Spleen (tissue), 11 donors: ENCODE results near the gene RFX1. TPM values are rescaled to one million over a fixed set of nuclear protein-coding genes. Genes with fewer than 3 reads are reported as not detected.

Source experiments
- DNase-seq: peaks from one replicate; pipeline ENCODE4 v3.0.0-alpha.2; 2020
- H3K27ac ChIP-seq, 8 donors: fragments of 200-600 bp; sonication (generic) in 7 of 8; 1 replicate in 4 of 8; 2 replicates in 4 of 8; pipeline versions ENCODE4 v1.5.0 to v1.8.0; 2016 to 2021; ENCODE audit warnings: inconsistent platforms in 4 of 8, mild to moderate bottlenecking in 4 of 8, moderate library complexity in 1 of 8
- H3K27me3 ChIP-seq, 7 donors: fragments of 200-600 bp; sonication (generic) in 6 of 7; replicated peaks in 1 of 7; 1 replicate in 4 of 7; 2 replicates in 3 of 7; pipeline versions ENCODE4 v1.5.0 to v1.8.0; 2016 to 2021; ENCODE audit warnings: inconsistent platforms in 3 of 7, mild to moderate bottlenecking in 1 of 7
- H3K36me3 ChIP-seq, 6 donors: fragments of 200-600 bp; sonication (generic) in 5 of 6; 1 replicate in 4 of 6; 2 replicates in 2 of 6; pipeline versions ENCODE4 v1.5.0 to v1.8.0; 2016 to 2021; ENCODE audit warnings: inconsistent platforms in 2 of 6
- H3K4me1 ChIP-seq, 6 donors: fragments of 200-600 bp; sonication (generic) in 5 of 6; 1 replicate in 3 of 6; 2 replicates in 3 of 6; pipeline versions ENCODE4 v1.5.0 to v1.8.0; 2016 to 2021; ENCODE audit warnings: inconsistent platforms in 3 of 6
- H3K4me3 ChIP-seq, 8 donors: fragments of 200-600 bp; sonication (generic) in 7 of 8; 1 replicate in 4 of 8; 2 replicates in 4 of 8; pipeline versions ENCODE4 v1.5.0 to v1.8.0; 2016 to 2021; ENCODE audit warnings: inconsistent platforms in 4 of 8, mild to moderate bottlenecking in 4 of 8, moderate library complexity in 2 of 8
- H3K9me3 ChIP-seq, 8 donors: fragments of 200-600 bp; sonication (generic) in 7 of 8; 1 replicate in 4 of 8; 2 replicates in 4 of 8; pipeline versions ENCODE4 v1.5.0 to v1.8.0; 2016 to 2021; ENCODE audit warnings: inconsistent platforms in 4 of 8
- CTCF ChIP-seq, 11 experiments: fragments of 200-600 bp in 7 of 11; fragments of 450-650 bp in 4 of 11; sonication (generic) in 4 of 11; IDR thresholded peaks in 8 of 11; conservative IDR thresholded peaks in 3 of 11; 1 replicate in 7 of 11; 2 replicates in 4 of 11; pipeline versions ENCODE4 v1.4.0 to v1.8.0; 2016 to 2021; ENCODE audit warnings: antibody characterized with exemption in 11 of 11, inconsistent platforms in 4 of 11, mild to moderate bottlenecking in 1 of 11
- POLR2A ChIP-seq, 3 donors: fragments of 450-650 bp; IDR thresholded peaks; one replicate each; pipeline ENCODE4 v1.5.1; 2017; ENCODE audit warnings: antibody characterized with exemption in 3 of 3, mild to moderate bottlenecking in 1 of 3
- POLR2AphosphoS5 ChIP-seq, 3 donors: sonication (generic); formaldehyde crosslinking; IDR thresholded peaks; one replicate each; pipeline ENCODE4 v1.5.1; 2017; ENCODE audit warnings: antibody characterized with exemption in 3 of 3
- WGBS, 5 donors: extraction: QIAGEN DNeasy Blood & Tissue Kit in 3 of 5; methylation state at CpG; one replicate each; pipeline versions ENCODE4 v1.1.5 to v1.1.7; 2013 to 2018; 5-methylcytosine and 5-hydroxymethylcytosine counted together
- intact Hi-C: fragments of 100-400 bp; cut with DNase I; formaldehyde crosslinking; loops from one replicate; pipeline ENCODE4 v1.15.0; 2023; ENCODE audit warnings: low total_unique reads
- polyA plus RNA-seq, 3 donors: library from polyadenylated mRNA; stranded (reverse); fragments of 200-250 nt; gene quantifications; one replicate each; pipeline ENCODE4 v1.2.1, GENCODE V29; 2013
- total RNA-seq, 7 donors: library from RNA; depleted of rRNA in 3 of 7; stranded (reverse); fragments of >200 nt in 3 of 7; fragmentation: NEBNext Ultra II Directional in 4 of 7; extraction: Animal tissue kit (Norgen Biotek cat#: 25700) in 4 of 7; gene quantifications; one replicate each; pipeline versions ENCODE4 v1.1.0 to v1.2.1, GENCODE V29; 2016 to 2021
- donor health status: healthy with polysubstance abuse.
- donor health status: DM: no; HTN: no; CAD: no; lungs with moderate emphysema.
- donor health status: DM: no; HTN: no; CAD: no.
- donor health status: Bipolar disorder and iron deficiency.
- donor health status: healthy.
- donor health status: DM: no; HTN: no; CAD: no.
- donor health status: DM: yes; HTN: yes; CAD: no.

The RFX1 gene
- total and polyA plus RNA-seq, 10 donors: 2.2 to 22.4 (median 10.9) TPM

- 84 to 94% (median 94%) methylated on average over 8 of the region's 8 CpGs for WGBS, 5 donors
- no peak for DNase-seq
- peaks cover 11 to 23% (median 16%) of the 10 kb centered on the region in 6 donors for H3K4me1 ChIP-seq
- H3K27ac ChIP-seq: no peak overlapping the region
- H3K4me3 ChIP-seq: no peak overlapping the region
- no peak for TF ChIP-seq POLR2AphosphoS5 (IDR thresholded peaks at IDR 0.05)
- TF ChIP-seq CTCF (IDR thresholded peaks at IDR 0.05 in 8 of 11, conservative IDR thresholded peaks at IDR 0.05 in 3 of 11): no peak
- no peak for TF ChIP-seq POLR2A (IDR thresholded peaks at IDR 0.05)
- intact Hi-C loops: loop anchor here (10.0 kb wide), 1 partner anchor 78 kb away; the partner anchor contains the start of gene IL27RA
- H3K36me3 ChIP-seq: peaks cover 4 to 81% (median 74%) of the 10 kb centered on the region in 6 donors
- no peaks in the 10 kb centered on the region for H3K9me3 ChIP-seq
- no peaks in the 10 kb centered on the region for H3K27me3 ChIP-seq
These were observed 49.1 kb downstream of the RFX1 start for GRCh38 chr19:13957051-13957450.

GRCh38 chr19:13956365-13956744 is 49.8 kb downstream of the RFX1 start:
- peaks cover 15 to 30% (median 22%) of the 10 kb centered on the region in 6 donors for H3K4me1 ChIP-seq
- DNase-seq: no peak
- no peaks in the 10 kb centered on the region for H3K27me3 ChIP-seq
- peaks cover 4 to 74% (median 67%) of the 10 kb centered on the region in 6 donors for H3K36me3 ChIP-seq
- no peaks in the 10 kb centered on the region for H3K9me3 ChIP-seq
- intact Hi-C loops: loop anchor here (10.0 kb wide), 1 partner anchor 78 kb away; the partner anchor contains the start of gene IL27RA
- TF ChIP-seq POLR2AphosphoS5 (IDR thresholded peaks at IDR 0.05) (peak in 1 of 3 donors; percentile 63), CTCF (IDR thresholded peaks at IDR 0.05 in 8 of 11, conservative IDR thresholded peaks at IDR 0.05 in 3 of 11) (no peak), POLR2A (IDR thresholded peaks at IDR 0.05) (no peak)
- no peak overlapping the region for H3K27ac ChIP-seq
- WGBS, 5 donors: 93 to 96% (median 95%) methylated on average over 12 to 16 of the region's 16 CpGs
- no peak overlapping the region for H3K4me3 ChIP-seq

- Histone ChIP-seq H3K27me3 (no peaks in the 10 kb centered on the region), H3K36me3 (peaks cover 4 to 69% (median 62%) of the 10 kb centered on the region in 6 donors), H3K4me3 (no peak overlapping the region), H3K4me1 (peaks cover 15 to 32% (median 22%) of the 10 kb centered on the region in 6 donors), H3K9me3 (no peaks in the 10 kb centered on the region), H3K27ac (no peak overlapping the region)
- intact Hi-C loops: loop anchor here (10.0 kb wide), 1 partner anchor 79 kb away; the partner anchor contains the start of gene IL27RA
- TF ChIP-seq CTCF (IDR thresholded peaks at IDR 0.05 in 8 of 11, conservative IDR thresholded peaks at IDR 0.05 in 3 of 11) (no peak), POLR2A (IDR thresholded peaks at IDR 0.05) (no peak), POLR2AphosphoS5 (IDR thresholded peaks at IDR 0.05) (no peak)
- 93 to 97% (median 95%) methylated on average over 23 to 42 of the region's 42 CpGs for WGBS, 5 donors
- no peak for DNase-seq
These were observed 50.3 kb downstream of the RFX1 start for GRCh38 chr19:13955662-13956364.

GRCh38 chr19:13954185-13954584 is 51.9 kb downstream of the RFX1 start:
- Histone ChIP-seq H3K27me3 (no peaks in the 10 kb centered on the region), H3K27ac (no peak overlapping the region), H3K4me3 (peak overlapping the region in 1 of 8 donors; percentile 93), H3K36me3 (peaks cover 4 to 53% (median 46%) of the 10 kb centered on the region in 6 donors), H3K4me1 (peaks cover 15 to 32% (median 22%) of the 10 kb centered on the region in 6 donors), H3K9me3 (no peaks in the 10 kb centered on the region)
- WGBS, 5 donors: 88 to 93% (median 92%) methylated on average over 12 to 15 of the region's 15 CpGs
- no peak for DNase-seq
- TF ChIP-seq POLR2A (IDR thresholded peaks at IDR 0.05): no peak
- no peak for TF ChIP-seq POLR2AphosphoS5 (IDR thresholded peaks at IDR 0.05)
- intact Hi-C loops: loop anchor here (10.0 kb wide), 1 partner anchor 81 kb away; the partner anchor contains the start of gene IL27RA
